Measurements from ENCODE around the gene SYCP1.

GRCh38 chr1:114901814-114902213 lies 47.2 kb downstream of the SYCP1 start:
- TF ChIP-seq POLR2A (IDR thresholded peaks at IDR 0.05) (no peak), CTCF (IDR thresholded peaks at IDR 0.05) (no peak), EP300 (IDR thresholded peaks at IDR 0.05) (no peak)

All from stomach (tissue), 4 donors.